Superior temporal gyrus (tissue), 1 donor: ENCODE results near the gene CYP3A7.
"Not testable (repeated sequence)": the region's sequence is repeated elsewhere in the genome, so short reads cannot be mapped to it uniquely, and the experiment has no call there.

ENCODE experiments used
- DNase-seq: peaks from one replicate; pipeline ENCODE4 v3.0.0-alpha.2; 2016; ENCODE audit errors: extremely low spot score

The CYP3A7 gene

DNA sequence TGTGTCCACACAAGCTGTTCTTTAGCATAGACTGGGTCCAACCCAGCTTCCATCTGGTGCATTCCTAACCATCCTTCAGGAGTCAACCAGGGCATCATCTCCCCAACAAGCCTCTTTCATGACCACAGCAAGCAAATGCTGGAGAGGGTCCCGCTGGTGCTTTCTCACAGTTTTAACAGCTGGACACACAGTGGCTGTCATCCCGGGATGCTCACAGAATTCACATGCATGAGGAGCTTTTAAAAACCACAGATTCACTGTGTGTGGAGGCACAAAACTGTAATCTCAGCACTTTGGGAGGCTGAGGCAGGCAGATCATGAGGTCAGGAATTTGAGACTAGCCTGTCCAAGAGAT, 6.4 kb upstream of the CYP3A7 start:
- DNase-seq = no peak

DNA sequence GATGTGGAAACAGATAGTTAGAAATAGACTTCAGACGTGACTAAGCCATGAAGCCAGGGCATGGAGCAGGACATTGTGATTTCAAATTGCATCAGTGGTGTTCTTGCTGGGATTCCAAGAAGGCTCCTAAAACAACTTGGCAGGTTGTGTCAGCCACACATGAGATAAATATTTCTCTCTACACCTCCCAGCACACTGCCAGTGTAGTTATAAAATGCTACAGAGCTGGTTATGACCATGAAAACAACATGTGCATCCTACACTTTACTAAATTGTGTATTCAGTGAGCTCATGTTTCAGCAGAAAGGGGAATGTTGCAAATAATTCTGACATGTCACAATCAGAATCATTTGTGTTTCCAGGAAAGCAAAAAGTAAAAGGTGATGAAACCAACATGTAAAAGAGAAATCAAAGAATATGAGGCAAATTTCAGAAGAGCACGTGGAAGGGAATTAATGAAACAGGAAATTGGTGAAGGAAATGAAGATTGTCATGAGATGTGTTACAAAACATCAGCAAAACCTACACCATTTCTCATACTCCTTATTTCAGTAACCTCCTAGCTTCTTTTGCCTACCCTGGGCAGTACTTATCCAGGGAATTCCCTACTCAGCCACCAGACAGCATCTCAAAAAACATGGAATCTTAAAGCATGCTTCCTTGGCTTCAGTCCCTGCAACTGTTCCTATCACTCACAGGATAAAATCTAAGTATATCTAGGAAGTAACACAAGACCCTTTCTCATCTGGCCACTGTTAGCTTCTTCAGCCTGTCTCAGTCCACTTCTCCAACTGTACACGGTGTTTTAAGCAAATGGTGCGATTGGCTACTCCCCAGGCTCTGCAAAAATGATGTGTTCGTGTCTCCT, 5.8 kb upstream of the CYP3A7 start:
- DNase-seq = no peak

DNA sequence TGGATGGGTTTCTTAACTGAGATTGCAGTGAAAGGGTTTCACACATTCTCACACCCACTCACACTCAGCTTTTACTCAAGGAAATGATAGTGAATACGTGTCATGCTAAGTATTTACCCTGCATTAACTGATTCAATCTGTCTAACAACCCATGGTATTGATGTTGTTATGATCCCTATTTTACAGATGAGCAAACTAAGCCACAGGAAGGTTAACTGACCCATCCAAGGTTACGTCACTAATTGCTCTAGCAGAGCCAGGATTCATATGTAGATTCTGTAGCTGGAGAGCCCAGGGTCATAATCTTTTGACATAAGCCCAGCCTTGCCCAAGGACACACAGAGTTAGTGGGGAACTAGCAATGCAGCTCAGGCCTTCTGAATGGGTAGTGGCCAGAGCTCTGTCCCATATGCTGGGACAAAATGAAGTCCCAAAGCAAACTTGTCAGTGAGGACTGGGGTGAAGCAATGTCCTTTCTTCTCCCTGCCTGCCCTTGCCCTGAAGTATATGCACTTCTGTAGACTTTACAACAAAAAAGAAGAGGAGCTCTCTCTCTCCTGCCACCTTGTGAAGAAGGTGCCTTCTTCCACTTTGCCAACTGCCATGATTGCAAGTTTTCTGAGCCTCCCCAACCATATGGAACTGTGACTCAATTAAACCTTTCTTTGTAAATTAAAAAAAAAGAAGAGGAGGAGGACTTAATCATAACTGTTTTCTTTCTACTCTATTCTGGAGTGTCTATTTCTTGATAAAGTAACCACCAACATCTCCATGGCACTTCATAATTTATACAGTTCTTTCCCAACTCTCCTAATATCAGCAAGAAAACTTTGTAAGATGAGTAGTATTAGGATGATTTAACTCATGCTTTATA, 4.9 kb upstream of the CYP3A7 start:
- no peak for DNase-seq

- DNase-seq = no peak
Observed at GRCh38 chr7:99737726-99738125, 2.7 kb upstream of the CYP3A7 start.

DNA sequence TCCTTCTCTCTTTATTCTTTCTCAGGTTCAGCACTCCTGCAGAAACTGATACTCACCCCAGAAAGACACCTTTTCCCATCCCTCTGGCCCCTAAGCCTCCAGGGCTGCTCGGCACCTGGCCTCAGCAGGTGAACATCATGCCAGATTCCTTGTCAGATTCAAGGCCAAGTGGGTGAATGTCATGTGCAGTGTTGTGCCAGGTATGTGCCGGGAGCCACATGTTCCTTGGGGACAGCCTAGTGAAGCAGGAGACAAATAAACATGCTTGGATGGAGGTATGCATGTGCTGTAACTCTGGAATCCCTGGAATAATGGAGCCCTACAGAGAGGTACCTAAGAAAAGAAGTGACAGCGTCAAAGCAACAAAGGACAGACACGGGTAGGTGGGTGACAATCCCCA, 1.7 kb upstream of the CYP3A7 start:
- not testable (repeated sequence) for DNase-seq

- no peak for DNase-seq
Observed at GRCh38 chr7:99733448-99733847, 1.5 kb downstream of the CYP3A7 start.

DNA sequence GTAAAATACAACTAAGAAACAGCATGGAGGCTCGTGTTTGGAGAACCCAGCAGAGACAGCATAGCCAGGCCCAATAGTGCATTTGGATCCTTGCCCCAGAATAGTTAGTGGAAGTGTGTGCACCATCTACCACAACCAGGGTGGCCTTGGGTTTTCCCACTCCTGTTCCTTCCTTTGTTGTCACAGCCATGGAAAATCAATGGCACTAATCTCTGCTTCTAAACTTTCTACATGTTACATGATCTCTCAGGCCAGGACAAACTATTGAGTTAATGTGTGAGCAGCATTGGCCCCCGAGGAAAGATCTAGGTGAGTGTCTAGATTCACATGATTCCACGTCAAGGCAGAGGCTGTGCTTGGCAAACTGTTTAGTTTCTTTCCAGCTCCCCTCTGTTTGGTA, 2.0 kb downstream of the CYP3A7 start:
- DNase-seq = no peak

- no peak for DNase-seq
Observed at GRCh38 chr7:99731638-99732374, 3.2 kb downstream of the CYP3A7 start.

DNA sequence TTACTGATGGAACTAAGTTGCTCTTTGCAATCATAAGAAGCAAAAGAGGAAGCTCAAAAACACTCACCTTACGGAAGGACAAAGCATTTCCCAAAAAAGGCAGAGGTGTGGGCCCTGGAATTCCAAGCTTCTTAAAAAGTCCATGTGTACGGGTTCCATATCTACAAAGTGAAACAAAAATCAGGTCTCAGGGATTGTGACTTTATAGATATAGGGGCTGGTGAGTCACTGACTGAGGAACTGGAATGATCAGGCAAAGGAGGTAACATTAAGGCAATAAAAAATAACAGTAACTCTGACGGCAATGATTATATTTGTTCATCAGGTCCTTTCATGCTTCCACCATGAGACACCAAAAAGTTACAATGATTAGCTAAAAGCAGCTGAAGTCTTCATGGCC, 4.0 kb downstream of the CYP3A7 start:
- DNase-seq = no peak

GRCh38 chr7:99730238-99730810, 4.7 kb downstream of the CYP3A7 start:
- DNase-seq = no peak

GRCh38 chr7:99729486-99730237, 5.3 kb downstream of the CYP3A7 start:
- DNase-seq = no peak

GRCh38 chr7:99728615-99729014, 6.4 kb downstream of the CYP3A7 start:
- DNase-seq = no peak

- DNase-seq = not testable (repeated sequence)
Observed at GRCh38 chr7:99723201-99723600, 11.8 kb downstream of the CYP3A7 start.

DNA sequence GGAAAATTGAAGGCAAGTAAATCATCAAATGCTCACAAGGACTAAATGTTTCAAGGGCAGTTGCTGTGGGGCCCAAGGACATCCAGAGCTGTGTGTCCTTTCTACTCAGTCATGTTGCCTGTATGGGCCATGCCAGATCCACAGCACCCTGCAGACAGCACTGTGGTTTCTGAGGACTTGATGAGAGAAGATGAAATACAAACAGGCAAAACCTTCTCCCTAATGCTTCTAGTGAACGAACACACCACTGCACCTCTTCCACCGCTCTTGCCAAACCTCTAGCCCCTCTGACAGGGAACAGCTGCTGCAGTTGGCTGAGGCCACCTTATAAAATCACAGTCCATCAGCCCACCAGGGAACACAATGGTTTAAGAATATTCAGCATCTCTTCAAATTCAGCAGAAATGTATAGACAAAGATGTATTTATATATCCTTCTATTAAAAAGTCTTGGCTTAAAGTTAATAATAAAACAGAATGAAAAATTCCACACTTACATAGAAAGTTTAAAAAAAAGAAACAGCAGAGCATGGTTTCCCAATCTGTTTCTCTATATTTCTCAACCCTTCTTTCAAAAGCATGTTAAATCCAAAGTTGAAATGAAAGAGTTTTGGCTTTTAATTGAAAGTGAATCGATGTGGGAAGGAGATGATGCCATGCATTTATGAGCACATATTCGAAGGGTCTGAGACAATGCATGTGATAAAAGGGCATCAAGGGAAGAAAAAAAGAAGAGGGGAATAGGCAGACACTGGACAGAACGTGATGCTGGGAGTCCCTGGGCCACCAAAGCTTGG, 14.0 kb downstream of the CYP3A7 start:
- DNase-seq = no peak

DNA sequence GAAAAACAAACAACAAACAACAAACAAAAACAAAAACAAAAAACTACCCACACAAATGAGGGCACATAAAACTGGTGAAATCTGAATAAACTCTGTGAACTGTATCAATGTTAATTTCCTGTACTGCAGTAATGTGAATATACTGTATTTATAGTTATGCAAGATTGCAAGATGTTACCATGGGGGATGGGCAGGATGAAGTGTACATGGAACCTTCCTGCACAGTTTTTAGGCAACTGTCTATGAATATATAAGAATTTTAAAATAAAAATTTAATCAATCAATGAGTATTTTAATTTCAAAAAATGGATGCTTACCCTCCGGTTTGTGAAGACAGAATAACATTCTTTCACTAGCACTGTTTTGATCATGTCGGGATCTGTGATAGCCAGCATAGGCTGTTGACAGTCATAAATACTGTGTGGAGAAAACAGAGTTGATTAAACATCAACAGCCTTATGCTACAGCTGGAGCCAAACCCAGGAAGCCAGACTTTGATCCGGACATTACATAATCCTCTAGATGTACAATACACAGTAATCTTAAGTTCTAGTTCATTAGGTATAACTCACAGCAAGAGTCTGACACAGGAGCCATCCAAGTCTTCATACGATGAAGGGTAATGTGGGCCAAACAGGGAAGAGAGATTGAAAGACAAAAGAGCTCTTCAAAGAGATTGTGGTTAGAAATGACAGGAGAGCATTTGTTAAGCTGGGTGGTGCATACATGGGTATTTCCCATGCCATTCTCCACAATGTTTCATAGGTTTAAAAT, 14.8 kb downstream of the CYP3A7 start:
- no peak for DNase-seq

GRCh38 chr7:99713995-99714570, 20.9 kb downstream of the CYP3A7 start:
- no peak for DNase-seq

- DNase-seq = no peak
Observed at GRCh38 chr7:99709838-99710578, 25.0 kb downstream of the CYP3A7 start.

DNA sequence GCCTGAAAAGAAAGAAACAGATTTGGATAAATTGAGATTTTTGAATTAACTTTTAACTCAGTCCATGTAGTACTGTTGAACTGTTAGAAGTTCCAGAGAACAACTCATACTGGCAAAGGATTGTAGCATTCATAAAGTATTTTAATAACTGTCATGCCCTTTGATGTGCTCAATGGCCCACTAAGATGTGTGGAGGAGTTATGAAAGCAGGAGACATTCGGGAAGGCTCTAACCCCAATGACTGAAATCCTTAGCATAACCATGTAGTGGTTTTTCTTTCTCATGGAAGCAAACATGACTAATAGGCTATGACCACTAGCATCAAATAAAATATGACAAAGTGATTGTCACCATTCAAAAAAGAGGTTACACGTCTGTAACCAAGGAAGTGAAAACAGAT, 25.7 kb downstream of the CYP3A7 start:
- no peak for DNase-seq
